Dermis blood vessel endothelial cell (primary cell): ENCODE data around the gene SPON1. TPM values are rescaled to one million over a fixed set of nuclear protein-coding genes. Genes with fewer than 3 reads are reported as not detected.
"Not testable (repeated sequence)": the region's sequence is repeated elsewhere in the genome, so short reads cannot be mapped to it uniquely, and the experiment has no call there.

ENCODE experiments used
- DNase-seq: peaks from one replicate; pipeline ENCODE4 v3.0.0; 2010
- total RNA-seq: library from RNA; depleted of rRNA; stranded (reverse); fragments of >200 nt; gene quantifications from 2 replicates; pipeline ENCODE4 v1.2.3, GENCODE V29; 2014

Gene SPON1
- total RNA-seq, 1 donor from 2014 or later, result 0.17 TPM

GRCh38 chr11:14251754-14252153 lies 289.2 kb downstream of the SPON1 start:
- no peak for DNase-seq

DNA sequence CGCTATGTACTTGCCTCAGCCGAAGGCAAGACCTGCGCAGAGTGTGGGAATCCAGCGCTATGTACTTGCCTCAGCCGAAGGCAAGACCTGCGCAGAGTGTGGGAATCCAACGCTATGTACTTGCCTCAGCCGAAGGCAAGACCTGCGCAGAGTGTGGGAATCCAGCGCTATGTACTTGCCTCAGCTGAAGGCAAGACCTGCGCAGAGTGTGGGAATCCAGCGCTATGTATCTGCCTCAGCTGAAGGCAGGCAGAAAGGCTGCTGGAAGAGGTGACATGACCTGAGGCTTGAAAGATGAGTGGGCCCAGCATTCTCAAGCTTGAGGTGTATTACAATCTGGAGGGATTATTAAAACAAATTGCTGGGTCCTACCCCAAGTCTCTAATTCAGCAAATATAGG lies 290.0 kb downstream of the SPON1 start:
- DNase-seq, result not testable (repeated sequence)

DNA sequence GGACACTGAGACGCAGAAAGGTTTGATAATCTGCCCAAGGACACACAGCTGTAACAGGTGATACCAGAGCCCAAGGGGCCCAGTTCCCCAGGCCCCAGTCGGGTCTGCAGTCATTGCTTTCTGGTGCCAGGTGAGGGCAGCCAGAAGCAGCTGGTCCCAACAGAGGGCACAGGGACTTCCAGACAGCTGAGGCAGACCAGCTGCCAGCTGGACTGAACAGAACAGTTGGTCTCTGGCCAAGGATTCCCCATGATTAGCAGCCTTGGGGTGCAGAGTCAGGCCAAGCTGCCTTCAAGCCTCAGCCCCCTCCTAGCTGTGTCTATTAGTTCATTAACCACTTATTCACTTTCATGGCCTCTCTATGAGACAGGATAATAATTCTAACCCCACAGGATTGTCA lies 290.9 kb downstream of the SPON1 start:
- no peak for DNase-seq

DNA sequence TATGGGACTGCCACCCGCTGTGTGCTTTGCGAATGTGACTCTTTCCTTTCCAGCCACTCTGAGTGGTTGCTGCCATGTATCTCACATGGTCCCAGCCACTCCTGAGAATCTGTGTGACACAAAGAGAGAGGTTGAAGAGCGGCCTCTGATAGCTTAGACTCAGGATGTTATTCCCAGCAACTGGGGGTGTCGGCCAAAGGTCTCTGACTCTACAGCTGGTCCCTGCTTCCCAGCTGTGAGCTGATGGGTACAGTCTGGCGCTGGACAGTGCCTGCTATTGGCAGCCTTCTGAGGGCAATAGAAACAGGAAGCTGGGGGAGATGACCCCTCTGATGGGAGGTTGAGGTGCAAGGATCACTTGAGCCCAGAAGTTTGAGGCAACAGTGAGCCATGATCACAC lies 291.3 kb downstream of the SPON1 start:
- DNase-seq, result no peak

DNA sequence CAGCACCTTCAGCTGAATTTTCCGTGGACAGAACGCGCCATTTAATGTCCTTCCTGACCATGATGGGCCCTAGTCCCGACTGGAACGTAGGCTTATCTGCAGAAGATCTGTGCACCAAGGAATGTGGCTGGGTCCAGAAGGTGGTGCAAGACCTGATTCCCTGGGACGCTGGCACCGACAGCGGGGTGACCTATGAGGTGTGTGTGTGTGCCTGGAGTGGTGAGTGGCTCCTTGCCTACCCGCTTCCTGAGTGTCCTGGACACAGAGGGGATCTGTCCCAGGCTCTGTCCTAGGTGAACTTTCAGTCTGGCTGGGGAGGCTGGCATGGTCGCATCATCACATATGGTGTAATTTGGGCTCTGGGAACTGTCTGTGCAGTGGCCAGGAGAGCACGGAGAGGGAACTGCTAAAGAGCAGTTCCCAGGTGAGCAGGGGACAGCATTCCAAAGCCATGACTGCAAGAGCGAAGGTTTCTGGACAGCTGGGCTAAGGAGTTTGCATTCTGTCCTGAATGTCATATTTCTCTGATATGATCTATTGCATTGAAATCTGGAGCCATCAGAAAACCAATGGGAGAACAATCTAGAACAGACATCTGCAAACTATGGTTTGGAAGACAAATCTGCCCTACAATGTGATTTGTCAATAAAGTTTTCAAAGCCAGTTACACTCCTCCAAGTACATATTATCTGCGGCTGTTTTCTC lies 292.2 kb downstream of the SPON1 start:
- no peak for DNase-seq

DNA sequence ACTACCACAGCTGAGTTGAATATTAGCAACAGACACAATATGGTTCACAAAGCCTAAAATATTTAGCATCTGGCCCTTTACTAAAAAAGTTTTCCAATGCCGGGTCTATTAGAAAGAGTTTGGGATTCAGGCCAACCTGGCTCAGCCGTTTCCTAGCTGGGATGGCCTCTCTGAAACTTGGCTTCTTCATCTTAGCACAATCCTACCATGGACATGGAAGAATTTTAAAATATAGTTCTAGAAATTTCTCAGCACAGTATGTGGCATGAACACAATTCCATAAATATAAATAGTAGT lies 292.7 kb downstream of the SPON1 start:
- no peak for DNase-seq

GRCh38 chr11:14258221-14258935 lies 295.9 kb downstream of the SPON1 start:
- peak; percentile 16 for DNase-seq

GRCh38 chr11:14259186-14259784 lies 296.8 kb downstream of the SPON1 start:
- DNase-seq, result peak; percentile 10

- no peak for DNase-seq
Measured at GRCh38 chr11:14259878-14260277, 297.4 kb downstream of the SPON1 start.

DNA sequence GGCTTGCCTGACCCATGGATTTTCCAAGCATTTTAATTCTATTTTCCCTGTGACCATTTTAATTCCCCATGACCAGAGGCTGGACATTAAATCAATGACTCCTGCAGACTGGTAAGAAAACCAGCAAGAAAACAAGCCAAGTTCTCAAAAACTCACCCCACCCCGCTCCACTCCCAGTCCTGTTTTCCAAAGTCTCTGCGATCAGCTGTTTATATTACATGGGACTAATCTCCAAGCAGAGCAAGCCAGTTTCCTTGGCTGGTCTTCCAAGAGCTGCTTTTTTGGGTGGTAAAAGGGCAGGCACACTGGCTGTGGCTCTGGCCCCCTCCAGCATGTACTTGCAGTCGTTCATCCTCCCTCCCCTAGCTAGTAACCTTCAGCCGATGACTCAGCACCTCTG lies 298.5 kb downstream of the SPON1 start:
- DNase-seq, result no peak

- DNase-seq, result no peak
Measured at GRCh38 chr11:14262271-14262846, 299.8 kb downstream of the SPON1 start.

DNA sequence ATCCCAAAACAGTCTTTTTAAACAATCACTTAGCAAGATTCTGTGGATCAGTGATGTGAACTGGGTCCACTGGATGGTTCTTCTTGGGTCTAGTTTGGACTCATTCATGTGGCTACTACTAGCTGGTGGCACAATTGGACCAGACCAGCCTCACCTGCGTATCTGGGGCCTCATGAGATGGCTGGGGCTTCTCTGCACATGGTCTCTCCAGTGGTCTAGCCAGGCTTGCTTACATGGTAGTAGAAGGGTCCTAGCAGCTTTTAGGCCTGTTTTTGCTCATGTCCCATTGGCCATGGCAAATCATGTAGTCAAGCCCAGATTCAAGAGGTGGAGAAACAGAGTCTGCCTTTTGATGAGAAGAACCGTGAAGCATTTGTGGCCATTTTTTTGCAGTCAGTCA lies 302.4 kb downstream of the SPON1 start:
- DNase-seq, result no peak

DNA sequence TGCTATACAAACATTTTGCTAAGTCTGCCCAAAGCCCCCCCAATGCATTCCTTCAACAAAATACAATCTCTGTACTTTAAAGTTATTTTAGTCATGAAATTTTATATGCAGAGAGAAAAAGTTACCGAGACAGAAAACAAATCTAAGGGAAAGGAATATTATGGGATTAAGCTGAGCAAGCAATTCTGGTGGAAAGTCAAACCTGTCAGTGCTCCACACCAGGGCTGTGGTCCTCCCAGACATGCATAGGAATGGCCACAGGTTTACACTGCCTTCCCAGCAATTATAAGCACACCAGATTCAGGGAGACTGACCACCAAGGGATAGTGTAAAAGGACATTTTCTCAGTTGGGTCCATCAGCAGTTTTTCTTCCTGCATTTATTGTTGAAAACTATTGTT lies 304.1 kb downstream of the SPON1 start:
- DNase-seq, result no peak

- DNase-seq, result no peak
Measured at GRCh38 chr11:14267861-14268635, 305.5 kb downstream of the SPON1 start.

DNA sequence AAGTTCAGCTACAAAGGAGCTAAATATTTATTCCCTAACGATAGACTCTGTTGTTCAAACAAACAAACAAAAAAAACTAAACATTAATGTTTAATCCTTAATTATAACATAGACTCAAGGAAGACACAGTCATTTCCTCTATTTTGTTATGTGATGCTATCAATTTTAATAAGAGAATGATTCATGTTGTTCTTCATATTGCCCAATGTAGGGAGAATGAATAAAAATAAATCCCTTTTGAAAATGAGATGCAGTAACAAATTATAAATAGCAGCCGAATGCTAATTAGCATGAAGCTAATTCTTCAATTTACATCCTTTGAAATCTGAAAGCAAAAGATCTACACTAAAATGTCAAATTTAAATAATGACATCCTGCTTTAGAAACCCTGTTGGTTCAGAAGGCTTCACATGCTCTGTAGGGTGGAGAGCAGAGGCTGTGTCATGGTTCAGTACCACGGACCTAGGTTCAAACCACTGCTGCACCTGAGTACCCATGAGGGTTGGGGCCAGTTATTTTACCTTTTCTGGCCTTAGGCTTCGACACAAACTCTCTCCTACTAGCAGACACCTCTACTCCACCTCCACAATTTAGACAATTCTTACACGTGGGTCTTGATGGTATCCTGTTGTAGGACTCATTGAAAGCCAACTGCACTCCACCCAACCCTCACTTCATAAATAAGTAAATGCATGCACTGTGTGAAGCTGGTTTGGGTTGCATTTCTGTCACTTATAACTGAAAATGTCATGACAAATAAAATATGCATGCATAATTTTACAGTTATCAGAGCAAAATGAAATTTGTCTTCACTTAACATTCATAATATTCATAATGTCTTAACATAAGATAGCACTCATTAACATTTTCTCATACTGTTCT lies 307.4 kb downstream of the SPON1 start:
- no peak for DNase-seq

DNA sequence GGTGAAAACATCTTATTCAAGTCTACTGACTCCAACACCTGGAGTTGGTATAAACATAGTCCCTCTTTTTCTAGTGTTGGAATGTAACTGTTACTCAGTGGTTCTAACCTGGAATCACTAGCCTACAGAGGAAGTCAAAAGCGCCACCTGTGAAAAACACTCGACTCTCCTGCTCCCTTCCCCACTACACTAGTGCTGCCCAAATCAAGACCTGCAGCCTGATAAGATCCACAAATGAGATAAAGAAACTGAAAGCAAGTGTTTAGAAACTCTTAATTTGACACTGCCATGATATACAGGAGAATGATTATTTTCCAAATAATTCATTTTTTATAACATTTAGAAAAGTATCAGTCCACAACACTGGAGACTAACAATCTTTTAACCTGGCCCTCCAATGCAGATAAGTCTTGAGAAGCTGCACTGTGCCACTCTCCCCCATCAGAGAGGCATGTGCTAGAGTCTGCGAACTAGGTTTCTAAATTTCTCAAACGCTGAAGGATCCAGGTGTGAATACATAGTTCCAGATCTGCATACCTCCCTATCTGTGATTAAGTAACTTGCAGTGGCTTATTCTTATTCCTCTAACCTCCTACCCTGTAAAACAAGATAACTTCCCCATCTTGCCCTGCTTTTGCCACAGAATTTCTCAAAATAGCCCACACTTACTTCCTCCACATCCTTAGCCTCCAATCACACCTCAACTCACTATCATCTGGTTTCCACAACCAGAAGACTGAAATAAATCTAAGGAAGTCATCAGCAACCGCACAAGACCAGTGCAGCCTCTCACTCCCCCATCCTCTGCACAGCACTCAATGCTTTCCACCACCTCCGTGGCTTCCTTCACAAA lies 308.4 kb downstream of the SPON1 start:
- DNase-seq, result no peak

GRCh38 chr11:14273895-14274294 lies 311.4 kb downstream of the SPON1 start:
- no peak for DNase-seq

GRCh38 chr11:14275076-14275475 lies 312.6 kb downstream of the SPON1 start:
- no peak for DNase-seq

DNA sequence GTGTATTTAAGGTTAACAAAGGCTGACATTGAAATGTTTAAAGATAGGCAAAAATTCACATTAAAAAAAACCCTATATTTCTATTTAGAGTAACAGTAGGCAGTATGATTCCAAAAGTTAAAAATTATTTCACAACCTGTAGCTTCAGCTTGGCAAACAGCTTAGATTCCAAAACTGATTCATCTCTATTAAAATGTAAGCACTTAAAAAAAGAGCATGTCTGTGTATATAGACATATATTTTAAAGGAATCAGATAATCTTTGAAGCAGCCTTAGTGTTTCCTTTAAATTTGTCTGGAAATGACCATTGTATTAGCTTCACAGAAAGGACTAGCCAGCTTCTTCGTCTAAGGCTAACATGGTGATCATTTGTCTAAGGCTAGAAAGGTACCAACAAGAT lies 316.3 kb downstream of the SPON1 start:
- DNase-seq, result not testable (repeated sequence)

GRCh38 chr11:14288189-14288935 lies 325.8 kb downstream of the SPON1 start:
- DNase-seq, result no peak
